SJSA1 (cell line): ENCODE measurements around the gene FGD4. TPM values are rescaled to one million over a fixed set of nuclear protein-coding genes. Genes with fewer than 3 reads are reported as not detected.
A peak's percentile ranks its signal among the peaks of the same experiment; 100 is the strongest.

Experiments used
- DNase-seq, 2 experiments: peaks; one replicate each; pipeline ENCODE4 v3.0.0-alpha.2; 2015 to 2020; ENCODE audit warnings: low spot score in 2 of 2, low read depth in 1 of 2
- H3K27ac ChIP-seq: fragments of 250-450 bp; sonication (Bioruptor Pico); 2 replicates; pipeline ENCODE4 v1.5.1; 2020; ENCODE audit warnings: mild to moderate bottlenecking, moderate library complexity
- H3K27me3 ChIP-seq: fragments of 250-450 bp; sonication (Bioruptor Pico); replicated peaks from 2 replicates; pipeline ENCODE4 v1.5.1; 2020; ENCODE audit warnings: mild to moderate bottlenecking, moderate library complexity
- H3K36me3 ChIP-seq: fragments of 250-450 bp; sonication (Bioruptor Pico); 2 replicates; pipeline ENCODE4 v1.5.1; 2020; ENCODE audit warnings: mild to moderate bottlenecking
- H3K4me1 ChIP-seq: fragments of 250-450 bp; sonication (Bioruptor Pico); replicated peaks from 2 replicates; pipeline ENCODE4 v1.6.1; 2021; ENCODE audit warnings: mild to moderate bottlenecking
- H3K4me3 ChIP-seq: fragments of 250-450 bp; sonication (Bioruptor Pico); 2 replicates; pipeline ENCODE4 v1.5.1; 2020; ENCODE audit warnings: mild to moderate bottlenecking
- H3K9me3 ChIP-seq: fragments of 250-450 bp; sonication (Bioruptor Pico); replicated peaks from 2 replicates; pipeline ENCODE4 v1.5.1; 2020; ENCODE audit warnings: mild to moderate bottlenecking
- total RNA-seq: library from RNA; depleted of rRNA; stranded (reverse); fragments of >200 nt; shearing (Covaris generic); gene quantifications from 2 replicates; pipeline ENCODE4 v1.2.3, GENCODE V29; 2014

Gene FGD4
- total RNA-seq, 1 experiment from 2014 or later: 2.8 TPM

DNA sequence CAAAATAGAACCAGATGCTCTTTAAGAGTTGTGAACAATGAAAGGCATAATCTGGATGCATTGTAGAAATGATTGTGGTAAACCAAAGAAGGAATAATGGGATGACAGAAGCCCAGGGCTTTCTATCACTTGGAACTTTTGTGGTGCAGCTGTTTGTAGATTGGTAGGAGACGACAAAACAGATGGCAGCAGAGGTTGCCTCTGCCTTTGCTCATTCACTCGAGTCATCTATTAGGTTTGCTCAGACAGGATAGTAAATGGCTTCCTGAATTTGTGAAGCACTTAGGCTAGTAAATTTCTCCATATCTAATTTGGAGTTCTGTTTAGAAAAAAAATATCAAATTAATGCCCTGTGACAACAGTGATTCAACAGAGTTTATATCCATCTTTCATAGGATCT, 78.4 kb downstream of the FGD4 start:
- H3K4me1 ChIP-seq: no peaks in the 10 kb centered on the region
- no peaks in the 10 kb centered on the region for H3K36me3 ChIP-seq
- DNase-seq: peak in 1 of 2 experiments; percentile 23
- H3K27me3 ChIP-seq: no peaks in the 10 kb centered on the region
- H3K27ac ChIP-seq: no peak overlapping the region
- no peaks in the 10 kb centered on the region for H3K9me3 ChIP-seq
- no peak overlapping the region for H3K4me3 ChIP-seq

DNA sequence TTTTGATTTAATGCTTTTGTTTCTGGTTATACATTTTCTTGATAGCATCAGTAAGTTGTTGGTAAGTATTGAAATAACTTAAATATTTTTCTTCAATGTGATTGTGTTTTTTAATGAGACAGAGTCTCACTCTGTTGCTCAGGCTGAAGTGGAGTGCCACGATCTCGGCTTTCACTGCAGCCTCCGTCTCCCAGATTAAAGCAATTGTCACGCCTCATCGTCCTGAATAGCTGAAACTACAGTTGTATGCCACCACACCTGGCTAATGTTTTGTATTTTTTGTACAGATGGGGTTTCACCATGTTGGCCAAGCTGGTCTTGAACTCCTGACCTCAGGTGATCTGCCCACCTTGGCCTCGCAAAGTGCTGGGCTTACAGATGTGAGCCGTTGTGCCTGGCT, 78.8 kb downstream of the FGD4 start:
- H3K4me1 ChIP-seq: no peaks in the 10 kb centered on the region
- no peak for DNase-seq
- H3K27me3 ChIP-seq: no peaks in the 10 kb centered on the region
- H3K27ac ChIP-seq: no peak overlapping the region
- no peaks in the 10 kb centered on the region for H3K9me3 ChIP-seq
- no peaks in the 10 kb centered on the region for H3K36me3 ChIP-seq
- no peak overlapping the region for H3K4me3 ChIP-seq

GRCh38 chr12:32478858-32479725, 79.7 kb downstream of the FGD4 start:
- DNase-seq: no peak
- Histone ChIP-seq H3K36me3 (no peaks in the 10 kb centered on the region), H3K27me3 (no peaks in the 10 kb centered on the region), H3K27ac (no peak overlapping the region), H3K4me1 (no peaks in the 10 kb centered on the region), H3K9me3 (no peaks in the 10 kb centered on the region), H3K4me3 (no peak overlapping the region)

GRCh38 chr12:32482226-32482625, 82.9 kb downstream of the FGD4 start:
- H3K36me3 ChIP-seq: no peaks in the 10 kb centered on the region
- no peak overlapping the region for H3K27ac ChIP-seq
- H3K9me3 ChIP-seq: no peaks in the 10 kb centered on the region
- no peak for DNase-seq
- H3K4me1 ChIP-seq: no peaks in the 10 kb centered on the region
- H3K27me3 ChIP-seq: no peaks in the 10 kb centered on the region
- no peak overlapping the region for H3K4me3 ChIP-seq

GRCh38 chr12:32483499-32483898, 84.1 kb downstream of the FGD4 start:
- no peak for DNase-seq
- Histone ChIP-seq H3K9me3 (no peaks in the 10 kb centered on the region), H3K4me3 (no peak overlapping the region)

GRCh38 chr12:32483993-32484392, 84.6 kb downstream of the FGD4 start:
- Histone ChIP-seq H3K27me3 (no peaks in the 10 kb centered on the region), H3K4me1 (no peaks in the 10 kb centered on the region), H3K9me3 (no peaks in the 10 kb centered on the region), H3K4me3 (no peak overlapping the region), H3K36me3 (no peaks in the 10 kb centered on the region), H3K27ac (no peak overlapping the region)
- no peak for DNase-seq

More at GRCh38 chr12:32483499-32483898, 84.1 kb downstream of the FGD4 start:
- no peaks in the 10 kb centered on the region for H3K27me3 ChIP-seq
- no peak overlapping the region for H3K27ac ChIP-seq
- H3K4me1 ChIP-seq: no peaks in the 10 kb centered on the region
- H3K36me3 ChIP-seq: no peaks in the 10 kb centered on the region

DNA sequence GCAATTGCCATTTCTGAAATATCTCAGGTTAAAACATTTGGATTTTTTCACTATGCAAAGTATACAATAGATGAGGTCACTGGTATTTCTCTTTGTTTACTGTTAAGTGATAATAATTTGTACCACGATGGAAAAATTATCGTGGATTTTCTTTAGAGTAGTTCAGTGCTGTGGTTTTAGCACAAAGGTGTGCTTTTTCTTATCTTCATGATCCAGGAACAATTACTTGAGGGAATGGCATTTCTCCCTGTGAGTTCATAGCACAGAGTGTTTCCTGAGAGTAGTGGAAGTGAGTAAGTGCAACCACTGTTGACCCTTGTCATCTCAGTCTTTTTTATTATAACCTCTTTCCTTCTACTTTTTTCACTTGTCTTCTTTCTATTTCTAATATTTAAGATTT, 86.8 kb downstream of the FGD4 start:
- no peaks in the 10 kb centered on the region for H3K4me1 ChIP-seq
- no peaks in the 10 kb centered on the region for H3K36me3 ChIP-seq
- DNase-seq: no peak
- no peaks in the 10 kb centered on the region for H3K9me3 ChIP-seq
- H3K4me3 ChIP-seq: no peak overlapping the region
- no peaks in the 10 kb centered on the region for H3K27me3 ChIP-seq
- H3K27ac ChIP-seq: no peak overlapping the region

DNA sequence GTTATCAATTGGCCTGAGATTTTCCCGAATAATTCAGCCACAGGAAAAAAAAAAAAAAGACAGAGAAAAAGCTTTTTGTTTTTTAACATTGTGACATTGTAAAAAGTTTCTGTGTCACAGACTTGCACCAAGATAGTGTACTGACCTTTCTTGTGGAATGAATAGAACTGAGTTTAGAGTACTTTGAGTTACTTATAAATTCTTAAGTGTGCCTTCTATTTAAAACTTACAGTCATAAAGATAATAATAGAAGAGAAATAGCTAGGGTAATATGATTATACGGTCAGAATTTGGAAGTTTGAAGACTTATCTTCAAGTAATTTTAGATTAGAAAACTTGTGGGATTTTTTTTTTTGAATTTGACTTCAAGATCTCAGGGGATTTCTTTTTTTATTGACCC, 88.8 kb downstream of the FGD4 start:
- Histone ChIP-seq H3K4me3 (no peak overlapping the region), H3K9me3 (no peaks in the 10 kb centered on the region), H3K27ac (no peak overlapping the region), H3K36me3 (no peaks in the 10 kb centered on the region), H3K4me1 (no peaks in the 10 kb centered on the region), H3K27me3 (no peaks in the 10 kb centered on the region)
- DNase-seq: no peak

DNA sequence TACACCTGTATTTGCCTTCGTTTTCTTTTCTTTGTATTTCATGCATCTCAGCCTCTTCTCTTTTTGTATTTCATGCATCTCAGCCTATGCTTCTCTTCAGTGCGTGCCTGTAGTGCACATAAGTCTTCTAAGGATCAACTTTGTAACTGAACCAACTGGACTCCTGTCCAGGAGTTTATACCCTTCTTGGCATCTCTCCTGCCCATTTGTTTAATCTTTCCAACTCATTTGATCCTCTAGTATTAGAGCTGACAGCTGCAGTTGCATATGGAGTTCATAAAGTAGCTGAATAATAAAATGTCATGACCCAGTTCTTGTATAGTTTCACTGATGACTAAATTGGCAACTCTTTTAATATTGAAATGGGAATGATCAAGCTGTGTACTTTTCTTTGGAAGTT, 89.7 kb downstream of the FGD4 start:
- no peak overlapping the region for H3K27ac ChIP-seq
- H3K27me3 ChIP-seq: no peaks in the 10 kb centered on the region
- H3K4me1 ChIP-seq: no peaks in the 10 kb centered on the region
- DNase-seq: no peak
- H3K9me3 ChIP-seq: no peaks in the 10 kb centered on the region
- no peaks in the 10 kb centered on the region for H3K36me3 ChIP-seq
- no peak overlapping the region for H3K4me3 ChIP-seq

- H3K9me3 ChIP-seq: no peaks in the 10 kb centered on the region
- H3K27me3 ChIP-seq: no peaks in the 10 kb centered on the region
- H3K36me3 ChIP-seq: no peaks in the 10 kb centered on the region
- no peak overlapping the region for H3K27ac ChIP-seq
- no peak for DNase-seq
- no peak overlapping the region for H3K4me3 ChIP-seq
- H3K4me1 ChIP-seq: no peaks in the 10 kb centered on the region
Observed at GRCh38 chr12:32490801-32491200, 91.4 kb downstream of the FGD4 start.

DNA sequence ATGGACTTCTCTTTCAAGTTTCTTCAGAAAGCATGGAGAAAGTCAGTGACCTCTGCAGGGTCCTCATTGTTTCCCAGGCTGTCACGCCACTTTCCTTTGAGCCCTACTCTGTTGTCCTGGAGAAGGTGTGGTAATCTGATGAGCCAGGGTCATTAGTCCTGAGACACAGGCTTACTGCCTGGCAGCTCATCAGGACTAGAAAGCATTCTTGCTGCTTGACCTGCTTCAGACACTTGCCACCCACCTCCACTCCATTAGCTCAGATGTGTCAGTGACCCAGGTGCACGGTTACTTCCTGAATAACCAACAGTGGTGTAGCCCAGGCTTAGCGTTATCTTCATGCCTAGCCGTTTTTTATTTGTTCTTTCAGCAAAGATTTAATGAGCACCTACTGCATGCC, 93.9 kb downstream of the FGD4 start:
- no peak for DNase-seq
- Histone ChIP-seq H3K27ac (no peak overlapping the region), H3K9me3 (no peaks in the 10 kb centered on the region), H3K36me3 (no peaks in the 10 kb centered on the region), H3K4me3 (no peak overlapping the region), H3K27me3 (no peaks in the 10 kb centered on the region), H3K4me1 (no peaks in the 10 kb centered on the region)

GRCh38 chr12:32494656-32495055, 95.3 kb downstream of the FGD4 start:
- DNase-seq: no peak
- H3K36me3 ChIP-seq: no peaks in the 10 kb centered on the region
- no peaks in the 10 kb centered on the region for H3K9me3 ChIP-seq
- no peak overlapping the region for H3K27ac ChIP-seq
- H3K27me3 ChIP-seq: no peaks in the 10 kb centered on the region
- H3K4me3 ChIP-seq: no peak overlapping the region
- no peaks in the 10 kb centered on the region for H3K4me1 ChIP-seq

GRCh38 chr12:32496946-32497345, 97.6 kb downstream of the FGD4 start:
- Histone ChIP-seq H3K36me3 (no peaks in the 10 kb centered on the region), H3K27ac (no peak overlapping the region), H3K27me3 (no peaks in the 10 kb centered on the region), H3K4me3 (no peak overlapping the region), H3K4me1 (no peaks in the 10 kb centered on the region), H3K9me3 (no peaks in the 10 kb centered on the region)
- DNase-seq: no peak

DNA sequence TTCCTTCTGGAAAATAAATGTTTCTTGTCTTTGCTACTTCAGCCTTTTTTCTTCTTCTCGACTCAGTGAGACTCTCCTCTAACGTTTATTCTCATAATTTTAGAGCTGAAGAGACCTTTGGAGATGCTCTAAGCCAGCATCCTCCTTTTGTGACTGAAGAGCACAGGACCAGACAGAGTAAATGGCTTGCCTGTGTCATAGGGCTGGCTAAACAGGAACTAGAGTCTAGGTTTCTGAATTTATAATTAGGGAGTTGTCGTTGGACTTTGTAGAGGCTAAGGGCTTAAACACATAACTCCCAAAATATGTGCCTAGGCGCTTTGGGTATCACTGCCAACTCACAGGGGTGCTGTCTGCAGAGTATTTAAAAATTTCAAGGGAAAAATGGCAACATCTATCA, 98.5 kb downstream of the FGD4 start:
- Histone ChIP-seq H3K27ac (no peak overlapping the region), H3K27me3 (no peaks in the 10 kb centered on the region)

GRCh38 chr12:32499048-32499447, 99.7 kb downstream of the FGD4 start:
- Histone ChIP-seq H3K36me3 (no peaks in the 10 kb centered on the region), H3K9me3 (no peaks in the 10 kb centered on the region), H3K4me1 (no peaks in the 10 kb centered on the region), H3K27me3 (no peaks in the 10 kb centered on the region), H3K4me3 (no peak overlapping the region), H3K27ac (no peak overlapping the region)
- no peak for DNase-seq

More for the DNA sequence above, 98.5 kb downstream of the FGD4 start:
- DNase-seq: no peak
- H3K4me3 ChIP-seq: no peak overlapping the region
- no peaks in the 10 kb centered on the region for H3K9me3 ChIP-seq
- no peaks in the 10 kb centered on the region for H3K4me1 ChIP-seq
- no peaks in the 10 kb centered on the region for H3K36me3 ChIP-seq
